A673 (cell line): ENCODE results near the gene TRDN. TPM values are rescaled to one million over a fixed set of nuclear protein-coding genes. Genes with fewer than 3 reads are reported as not detected.

Experiments used
- BruUV-seq: library from RNA; stranded (reverse); fragments of 400-500 nt; replicated peaks from 2 replicates; lab custom pipeline; 2021; lab: Mats Ljungman, UMichigan
- CTCF ChIA-PET: fragments of 300-600 bp; sonication (Branson Sonifier 250); formaldehyde crosslinking; loops from one replicate; lab custom pipeline; 2022; ENCODE audit warnings: antibody characterized with exemption; lab: Charles Lee
- POLR2A ChIA-PET: fragments of 300-600 bp; sonication (Branson Sonifier 250); formaldehyde crosslinking; loops from one replicate; lab custom pipeline; 2022; ENCODE audit warnings: antibody characterized with exemption; ENCODE audit not compliant: low non-redundant PET; lab: Charles Lee
- DNase-seq: peaks from one replicate; pipeline ENCODE4 v3.0.0-alpha.2; 2015; ENCODE audit warnings: low spot score
- H3K27ac ChIP-seq: fragments of 200-600 bp; sonication (generic); 2 replicates; pipeline ENCODE4 v1.5.1; 2016; ENCODE audit warnings: mixed run types, low read depth, mild to moderate bottlenecking, mixed read lengths, antibody characterized with exemption, low read length; ENCODE audit not compliant: poor library complexity, severe bottlenecking
- H3K27me3 ChIP-seq: fragments of 200-600 bp; sonication (generic); replicated peaks from 2 replicates; pipeline ENCODE4 v1.6.1; 2017; ENCODE audit warnings: mixed run types, low read depth, mild to moderate bottlenecking, mixed read lengths, antibody characterized with exemption, low read length; ENCODE audit not compliant: insufficient read depth, poor library complexity
- H3K36me3 ChIP-seq: fragments of 200-600 bp; sonication (generic); 2 replicates; pipeline ENCODE4 v1.6.1; 2016; ENCODE audit warnings: mixed run types, mild to moderate bottlenecking, mixed read lengths, antibody characterized with exemption, low read length; ENCODE audit not compliant: insufficient read depth, poor library complexity, severe bottlenecking
- H3K4me1 ChIP-seq: fragments of 200-600 bp; sonication (generic); 2 replicates; pipeline ENCODE4 v1.6.1; 2017; ENCODE audit warnings: mixed run types, mild to moderate bottlenecking, mixed read lengths, antibody characterized with exemption, low read length; ENCODE audit not compliant: insufficient read depth, poor library complexity, severe bottlenecking
- H3K4me3 ChIP-seq: fragments of 200-600 bp; sonication (generic); 2 replicates; pipeline ENCODE4 v1.5.1; 2016; ENCODE audit warnings: low read depth, mixed run types, mild to moderate bottlenecking, mixed read lengths, low read length; ENCODE audit not compliant: poor library complexity, severe bottlenecking
- H3K9me3 ChIP-seq: fragments of 200-600 bp; sonication (generic); 2 replicates; pipeline ENCODE4 v1.6.1; 2016; ENCODE audit warnings: mixed run types, low read depth, mild to moderate bottlenecking, mixed read lengths, antibody characterized with exemption, low read length; ENCODE audit not compliant: poor library complexity, severe bottlenecking
- CTCF ChIP-seq: fragments of 300-800, 200-600 bp; sonication (generic); conservative IDR thresholded peaks from 2 replicates; pipeline ENCODE4 v1.5.1; 2017; ENCODE audit warnings: low read depth, mild to moderate bottlenecking, antibody characterized with exemption, low read length, moderate library complexity, mixed read lengths
- EZH2 ChIP-seq: fragments of 200-600 bp; sonication (generic); IDR thresholded peaks from 2 replicates; pipeline ENCODE4 v1.6.1; 2017; ENCODE audit warnings: borderline replicate concordance, low read depth, mild to moderate bottlenecking, mixed read lengths, antibody characterized with exemption, low read length; ENCODE audit not compliant: poor library complexity, severe bottlenecking
- intact Hi-C: fragments of 100-400 bp; cut with micrococcal nuclease; formaldehyde crosslinking; loops from one replicate; pipeline ENCODE4 v1.10.0; 2022; ENCODE audit not compliant: unreplicated experiment
- total RNA-seq: library from RNA; stranded (reverse); gene quantifications from 2 replicates; pipeline ENCODE4 v1.2.3, GENCODE V29; 2021

The TRDN gene
- total RNA-seq, 1 experiment from 2014 or later: 3.8 TPM

- intact Hi-C loops: no loop called here
- Histone ChIP-seq H3K4me3 (no peak overlapping the region), H3K27me3 (no peaks in the 10 kb centered on the region), H3K27ac (no peak overlapping the region), H3K4me1 (peaks cover 15% of the 10 kb centered on the region), H3K9me3 (no peaks in the 10 kb centered on the region), H3K36me3 (no peaks in the 10 kb centered on the region)
- CTCF ChIA-PET: no interaction called here
- no peak for TF ChIP-seq EZH2
- TF ChIP-seq CTCF: no peak
- DNase-seq: no peak
- POLR2A ChIA-PET: no interaction called here
- no TSS peak for BruUV-seq
These were observed 26.7 kb upstream of the TRDN start for GRCh38 chr6:123663436-123663835.

GRCh38 chr6:123662757-123663156 is 26.0 kb upstream of the TRDN start:
- DNase-seq: no peak
- intact Hi-C loops: no loop called here
- no peaks in the 10 kb centered on the region for H3K9me3 ChIP-seq
- POLR2A ChIA-PET: no interaction called here
- H3K4me3 ChIP-seq: no peak overlapping the region
- TF ChIP-seq EZH2 (no peak), CTCF (no peak)
- no TSS peak for BruUV-seq
- no peaks in the 10 kb centered on the region for H3K27me3 ChIP-seq
- CTCF ChIA-PET: no interaction called here
- H3K36me3 ChIP-seq: no peaks in the 10 kb centered on the region
- H3K27ac ChIP-seq: no peak overlapping the region
- H3K4me1 ChIP-seq: peaks cover 16% of the 10 kb centered on the region

- BruUV-seq: no TSS peak
- CTCF ChIA-PET: no interaction called here
- no peak for DNase-seq
- H3K4me1 ChIP-seq: peaks cover 16% of the 10 kb centered on the region
- TF ChIP-seq CTCF (no peak), EZH2 (no peak)
- H3K36me3 ChIP-seq: no peaks in the 10 kb centered on the region
- no peaks in the 10 kb centered on the region for H3K9me3 ChIP-seq
- intact Hi-C loops: no loop called here
- no peak overlapping the region for H3K27ac ChIP-seq
- H3K27me3 ChIP-seq: no peaks in the 10 kb centered on the region
- no peak overlapping the region for H3K4me3 ChIP-seq
- POLR2A ChIA-PET: no interaction called here
These were observed 24.5 kb upstream of the TRDN start for GRCh38 chr6:123661105-123661891.
